ENCODE results near the gene GSTM4. TPM values are rescaled to one million over a fixed set of nuclear protein-coding genes. Genes with fewer than 3 reads are reported as not detected.
"Not testable (repeated sequence)": the region's sequence is repeated elsewhere in the genome, so short reads cannot be mapped to it uniquely, and the experiment has no call there.

The GSTM4 gene
- total RNA-seq, 1 donor from 2014 or later, result 10.7 TPM

DNA sequence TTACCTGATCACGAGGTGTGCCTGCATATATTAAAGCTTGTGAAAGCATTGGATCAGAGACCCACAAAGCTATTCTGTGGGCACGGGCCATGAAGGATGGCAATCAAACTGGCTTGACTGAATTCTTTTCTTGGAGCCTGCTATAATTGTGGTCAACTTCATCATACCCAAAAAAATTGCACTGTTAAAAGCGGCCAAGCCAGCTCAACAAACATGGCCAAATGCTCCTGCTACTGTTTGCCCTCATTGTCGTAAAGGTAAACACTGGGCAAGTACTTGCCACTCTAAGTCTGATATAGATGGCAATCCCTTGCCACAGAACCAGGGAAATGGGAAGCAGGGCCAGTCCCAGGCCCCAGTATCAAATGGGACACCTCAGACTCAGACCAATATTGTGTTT is 49.5 kb downstream of the GSTM4 start:
- DNase-seq (ENCODE audit: low read depth), result no peak
- TF ChIP-seq, protein P1, sequence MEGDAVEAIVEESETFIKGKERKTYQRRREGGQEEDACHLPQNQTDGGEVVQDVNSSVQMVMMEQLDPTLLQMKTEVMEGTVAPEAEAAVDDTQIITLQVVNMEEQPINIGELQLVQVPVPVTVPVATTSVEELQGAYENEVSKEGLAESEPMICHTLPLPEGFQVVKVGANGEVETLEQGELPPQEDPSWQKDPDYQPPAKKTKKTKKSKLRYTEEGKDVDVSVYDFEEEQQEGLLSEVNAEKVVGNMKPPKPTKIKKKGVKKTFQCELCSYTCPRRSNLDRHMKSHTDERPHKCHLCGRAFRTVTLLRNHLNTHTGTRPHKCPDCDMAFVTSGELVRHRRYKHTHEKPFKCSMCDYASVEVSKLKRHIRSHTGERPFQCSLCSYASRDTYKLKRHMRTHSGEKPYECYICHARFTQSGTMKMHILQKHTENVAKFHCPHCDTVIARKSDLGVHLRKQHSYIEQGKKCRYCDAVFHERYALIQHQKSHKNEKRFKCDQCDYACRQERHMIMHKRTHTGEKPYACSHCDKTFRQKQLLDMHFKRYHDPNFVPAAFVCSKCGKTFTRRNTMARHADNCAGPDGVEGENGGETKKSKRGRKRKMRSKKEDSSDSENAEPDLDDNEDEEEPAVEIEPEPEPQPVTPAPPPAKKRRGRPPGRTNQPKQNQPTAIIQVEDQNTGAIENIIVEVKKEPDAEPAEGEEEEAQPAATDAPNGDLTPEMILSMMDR (conservative IDR thresholded peaks at IDR 0.05; ENCODE audit: low read depth, low read length), result no peak

DNA sequence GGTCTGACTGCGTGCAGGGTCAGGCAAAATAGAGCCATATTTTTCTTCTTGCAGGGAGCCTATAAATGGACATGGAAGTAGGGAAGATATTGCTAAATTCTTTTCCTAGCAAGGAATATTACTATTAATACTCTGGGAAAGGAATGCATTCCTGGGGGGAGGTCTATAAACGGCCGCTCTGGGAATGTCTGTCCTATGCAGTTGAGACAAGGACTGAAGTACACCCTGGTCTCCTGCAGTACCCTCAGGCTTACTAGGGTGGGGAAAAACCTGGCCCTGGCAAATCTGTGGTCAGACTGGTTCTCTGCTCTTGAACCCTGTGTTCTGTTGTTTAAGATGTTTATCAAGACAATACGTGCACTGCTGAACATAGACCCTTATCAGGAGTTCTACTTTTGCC is 53.0 kb downstream of the GSTM4 start:
- H3K4me3 ChIP-seq (ENCODE audit: low read depth, low read length); DNase-seq (ENCODE audit: low read depth): not testable (repeated sequence)

More for the DNA sequence above, 49.5 kb downstream of the GSTM4 start:
- H3K4me3 ChIP-seq (ENCODE audit: low read depth, low read length), result no peak overlapping the region

GRCh38 chr1:109709822-109710221 is 53.9 kb downstream of the GSTM4 start:
- DNase-seq (ENCODE audit: low read depth); H3K4me3 ChIP-seq (ENCODE audit: low read depth, low read length): not testable (repeated sequence)

Other genes with a start within 250 kb of the GSTM4 start
- gene PSMA5, start 229.7 kb upstream of the GSTM4 start, total RNA-seq, result 67.5 and 79.9 TPM in 2 replicates
- gene SYPL2, start 189.6 kb upstream of the GSTM4 start, total RNA-seq, result 0.12 TPM in 1 of 2 replicates, not detected in the other
- 7.4 and 7.7 TPM in 2 replicates for gene ATXN7L2, start 172.2 kb upstream of the GSTM4 start, total RNA-seq
- gene CYB561D1, start 162.0 kb upstream of the GSTM4 start, total RNA-seq, result 3.6 and 4.0 TPM in 2 replicates
- gene AMIGO1, start 146.4 kb upstream of the GSTM4 start, total RNA-seq, result 0.87 and 0.92 TPM in 2 replicates
- gene GPR61, start 116.2 kb upstream of the GSTM4 start, total RNA-seq, result not detected in 2 replicates
- 12.7 and 14.1 TPM in 2 replicates for gene GNAI3, start 107.5 kb upstream of the GSTM4 start, total RNA-seq
- gene GNAT2, start 36.5 kb upstream of the GSTM4 start, total RNA-seq, result 0.58 TPM in 1 of 2 replicates, not detected in the other
- 63.8 and 110 TPM in 2 replicates for gene AMPD2, start 36.3 kb upstream of the GSTM4 start, total RNA-seq
- 6.8 and 8.9 TPM in 2 replicates for gene GSTM2, start 12.0 kb downstream of the GSTM4 start, total RNA-seq
- gene GSTM1, start 31.7 kb downstream of the GSTM4 start, total RNA-seq, result not detected in 2 replicates
- not detected in 2 replicates for gene GSTM5, start 56.2 kb downstream of the GSTM4 start, total RNA-seq
- 63.2 and 81.9 TPM in 2 replicates for gene GSTM3, start 84.9 kb downstream of the GSTM4 start, total RNA-seq
- not detected in 2 replicates for gene EPS8L3, start 107.8 kb downstream of the GSTM4 start, total RNA-seq

Data from epithelial cell of proximal tubule (primary cell).